ENCODE data around the gene LRRC41. TPM values are rescaled to one million over a fixed set of nuclear protein-coding genes. Genes with fewer than 3 reads are reported as not detected.

Gene LRRC41
- total and polyA plus RNA-seq, 2 donors (not counting 1 experiment from before 2014, with no cell fraction given) = 20.1 to 39.0 TPM

DNA sequence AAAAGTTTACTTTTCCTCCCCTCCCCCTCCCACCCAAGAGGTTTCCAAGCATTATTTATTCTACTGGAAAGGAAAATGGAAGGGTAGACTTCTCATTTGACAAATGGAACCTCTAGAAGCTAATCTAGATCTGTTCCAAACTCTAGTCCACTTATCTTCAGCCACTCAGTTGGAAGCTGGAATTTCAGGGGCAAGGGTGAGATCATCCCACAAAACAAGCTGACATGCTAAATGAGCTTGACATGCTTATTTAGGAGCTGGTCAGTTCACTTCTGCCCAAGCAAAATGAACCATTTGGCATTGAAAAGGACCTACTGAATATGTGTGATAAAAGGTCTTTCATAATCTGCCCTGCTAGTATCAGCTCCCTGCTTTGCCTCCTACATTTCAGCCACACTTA, 5.0 kb downstream of the LRRC41 start:
- H3K4me1 ChIP-seq (ENCODE audit: control insufficient read depth in 2 of 2, insufficient read depth in 2 of 2, low read length in 2 of 2) = peaks cover 12% of the 10 kb centered on the region in 2 donors
- no peak overlapping the region for H3K4me3 ChIP-seq (ENCODE audit: control extremely low read depth in 1 of 5, extremely low read depth in 1 of 5, insufficient read depth in 1 of 5, low read depth in 2 of 5, low read length in 4 of 5)
- Mint-ChIP-seq H3K27me3 (no peaks in the 10 kb centered on the region), H3K27ac (peak overlapping the region; percentile 50), H3K9me3 (ENCODE audit: insufficient read depth) (no peaks in the 10 kb centered on the region), H3K4me1 (peaks cover 21% of the 10 kb centered on the region), H3K4me3 (no peak overlapping the region)
- TF ChIP-seq CTCF (IDR thresholded peaks at IDR 0.05) = no peak
- TF ChIP-seq EZH2 (IDR thresholded peaks at IDR 0.05; ENCODE audit: borderline replicate concordance, insufficient read depth, low read depth, low read length, poor library complexity, severe bottlenecking) = no peak
- H2AFZ ChIP-seq (ENCODE audit: insufficient read depth, low read depth, low read length, poor library complexity, severe bottlenecking) = no peak overlapping the region
- POLR2A ChIA-PET = no interaction called here
- CTCF ChIA-PET = interaction anchor here (0.9 to 1.5 kb wide), 3 partner anchors 10 to 75 kb away, joined by 3 read pairs; no protein-coding TSS in a partner anchor
- intact Hi-C loops (cut with micrococcal nuclease) = no loop called here
- H4K20me1 ChIP-seq (ENCODE audit: control insufficient read depth, insufficient read depth, low read length, poor library complexity, severe bottlenecking) = peaks cover 24% of the 10 kb centered on the region
- H3K27ac ChIP-seq (ENCODE audit: low read length in 2 of 2) = no peak overlapping the region
- DNase-seq (no peak), ATAC-seq (ENCODE audit: low read depth) (no peak)
- H3K27me3 ChIP-seq (replicated peaks in 1 of 4; ENCODE audit: control extremely low read depth in 1 of 4, control insufficient read depth in 3 of 4, insufficient read depth in 4 of 4, low read length in 3 of 4) = no peaks in the 10 kb centered on the region
- peaks cover 45% of the 10 kb centered on the region for H3K79me2 ChIP-seq (ENCODE audit: control insufficient read depth, insufficient read depth, low read length)
- peaks cover 0 to 33% of the 10 kb centered on the region in 2 experiments for H3K36me3 ChIP-seq (replicated peaks in 1 of 2; ENCODE audit: control extremely low read depth in 1 of 2, control insufficient read depth in 1 of 2, extremely low read depth in 1 of 2, insufficient read depth in 2 of 2, low read length in 1 of 2)
- no peaks in the 10 kb centered on the region for H3K9me3 ChIP-seq (ENCODE audit: control extremely low read depth in 1 of 3, control insufficient read depth in 2 of 3, insufficient read depth in 1 of 3, low read length in 2 of 3)
- H3K9ac ChIP-seq (ENCODE audit: low read length) = no peak overlapping the region
- no peak overlapping the region for H3K4me2 ChIP-seq (replicated peaks; ENCODE audit: low read depth, low read length, poor library complexity, severe bottlenecking)

GRCh38 chr1:46295306-46295705, 8.1 kb downstream of the LRRC41 start:
- Histone ChIP-seq H3K4me1 (ENCODE audit: control insufficient read depth in 2 of 2, insufficient read depth in 2 of 2, low read length in 2 of 2) (no peaks in the 10 kb centered on the region), H3K4me3 (ENCODE audit: control extremely low read depth in 1 of 5, extremely low read depth in 1 of 5, insufficient read depth in 1 of 5, low read depth in 2 of 5, low read length in 4 of 5) (no peak overlapping the region), H3K27me3 (replicated peaks in 1 of 4; ENCODE audit: control extremely low read depth in 1 of 4, control insufficient read depth in 3 of 4, insufficient read depth in 4 of 4, low read length in 3 of 4) (no peaks in the 10 kb centered on the region), H3K27ac (ENCODE audit: low read length in 2 of 2) (no peak overlapping the region), H3K9ac (ENCODE audit: low read length) (no peak overlapping the region), H3K9me3 (ENCODE audit: control extremely low read depth in 1 of 3, control insufficient read depth in 2 of 3, insufficient read depth in 1 of 3, low read length in 2 of 3) (no peaks in the 10 kb centered on the region), H3K4me2 (replicated peaks; ENCODE audit: low read depth, low read length, poor library complexity, severe bottlenecking) (no peak overlapping the region), H3K79me2 (ENCODE audit: control insufficient read depth, insufficient read depth, low read length) (peaks cover 19% of the 10 kb centered on the region), H3K36me3 (replicated peaks in 1 of 2; ENCODE audit: control extremely low read depth in 1 of 2, control insufficient read depth in 1 of 2, extremely low read depth in 1 of 2, insufficient read depth in 2 of 2, low read length in 1 of 2) (peaks cover 0 to 35% of the 10 kb centered on the region in 2 experiments), H2AFZ (ENCODE audit: insufficient read depth, low read depth, low read length, poor library complexity, severe bottlenecking) (no peak overlapping the region), H4K20me1 (ENCODE audit: control insufficient read depth, insufficient read depth, low read length, poor library complexity, severe bottlenecking) (peaks cover 8% of the 10 kb centered on the region)
- Mint-ChIP-seq H3K27ac (no peak overlapping the region), H3K4me1 (peaks cover 3% of the 10 kb centered on the region), H3K4me3 (no peak overlapping the region), H3K27me3 (no peaks in the 10 kb centered on the region), H3K9me3 (ENCODE audit: insufficient read depth) (no peaks in the 10 kb centered on the region)
- no peak for ATAC-seq (ENCODE audit: low read depth)
- DNase-seq = no peak
- TF ChIP-seq CTCF (IDR thresholded peaks at IDR 0.05) = no peak
- TF ChIP-seq EZH2 (IDR thresholded peaks at IDR 0.05; ENCODE audit: borderline replicate concordance, insufficient read depth, low read depth, low read length, poor library complexity, severe bottlenecking) = no peak
- ChIA-PET POLR2A (interaction anchor here (0.6 kb wide), 1 partner anchor 152 kb away, joined by 3 read pairs; no protein-coding TSS in a partner anchor), CTCF (interaction anchor here (2.3 kb wide), 1 partner anchor 71 kb away, joined by 6 read pairs; no protein-coding TSS in a partner anchor)
- intact Hi-C loops (cut with micrococcal nuclease) = no loop called here
- 95% methylated on average over 2 of the region's 2 CpGs for WGBS (ENCODE audit: insufficient coverage)

Data from B cell (primary cell).